ENCODE data around the gene EXOC3.

Gene EXOC3

GRCh38 chr5:457195-457961 lies 14.4 kb downstream of the EXOC3 start:
- no peaks in the 10 kb centered on the region for H3K36me3 ChIP-seq (ENCODE audit: control insufficient read depth, insufficient read depth, low read length)
- H3K18ac ChIP-seq (ENCODE audit: low read length) = no peak overlapping the region

GRCh38 chr5:458547-459353 lies 15.8 kb downstream of the EXOC3 start:
- no peak overlapping the region for H2BK15ac ChIP-seq (replicated peaks; ENCODE audit: low read depth)
- no peak overlapping the region for H2BK5ac ChIP-seq (ENCODE audit: low read length)
- no peaks in the 10 kb centered on the region for H3K27me3 ChIP-seq (ENCODE audit: insufficient read depth, low read length, poor library complexity)
- H3K9ac ChIP-seq (ENCODE audit: low read length) = no peak overlapping the region
- H3K36me3 ChIP-seq (ENCODE audit: control insufficient read depth, insufficient read depth, low read length) = no peaks in the 10 kb centered on the region
- no peak for DNase-seq
- H2AK5ac ChIP-seq (ENCODE audit: low read length) = no peak overlapping the region
- H3K79me1 ChIP-seq (ENCODE audit: low read length) = peaks cover 3% of the 10 kb centered on the region
- no peak overlapping the region for H3K4me3 ChIP-seq (ENCODE audit: low read length)
- no peak overlapping the region for H3K4me2 ChIP-seq (ENCODE audit: low read length)
- H4K8ac ChIP-seq (ENCODE audit: low read depth, low read length) = no peak overlapping the region
- H3K4ac ChIP-seq (ENCODE audit: low read depth, low read length) = no peak overlapping the region
- no peak overlapping the region for H2BK120ac ChIP-seq (ENCODE audit: low read depth, low read length)
- H3K18ac ChIP-seq (ENCODE audit: low read length) = no peak overlapping the region
- H3K23ac ChIP-seq (ENCODE audit: low read length) = no peak overlapping the region
- H3K27ac ChIP-seq (ENCODE audit: low read depth, low read length) = no peak overlapping the region
- H3K4me1 ChIP-seq (ENCODE audit: control insufficient read depth, low read depth, low read length) = no peaks in the 10 kb centered on the region
- no peak overlapping the region for H3K56ac ChIP-seq (ENCODE audit: low read length)
- no peak overlapping the region for H4K5ac ChIP-seq (ENCODE audit: low read length)
- H3K79me2 ChIP-seq (ENCODE audit: control insufficient read depth, insufficient read depth, low read length) = no peaks in the 10 kb centered on the region
- WGBS (ENCODE audit: extremely low coverage, insufficient coverage, low lambda C conversion rate) = no CpG with 5 or more reads among the region's 17 CpGs

More at GRCh38 chr5:457195-457961, 14.4 kb downstream of the EXOC3 start:
- Histone ChIP-seq H3K4ac (ENCODE audit: low read depth, low read length) (no peak overlapping the region), H3K56ac (ENCODE audit: low read length) (no peak overlapping the region), H3K4me1 (ENCODE audit: control insufficient read depth, low read depth, low read length) (no peaks in the 10 kb centered on the region), H3K23ac (ENCODE audit: low read length) (no peak overlapping the region), H3K27me3 (ENCODE audit: insufficient read depth, low read length, poor library complexity) (no peaks in the 10 kb centered on the region), H3K9ac (ENCODE audit: low read length) (no peak overlapping the region), H3K4me3 (ENCODE audit: low read length) (no peak overlapping the region), H2BK5ac (ENCODE audit: low read length) (no peak overlapping the region), H4K5ac (ENCODE audit: low read length) (no peak overlapping the region), H3K4me2 (ENCODE audit: low read length) (no peak overlapping the region), H3K79me2 (ENCODE audit: control insufficient read depth, insufficient read depth, low read length) (no peaks in the 10 kb centered on the region), H2BK15ac (replicated peaks; ENCODE audit: low read depth) (no peak overlapping the region), H3K27ac (ENCODE audit: low read depth, low read length) (no peak overlapping the region), H4K8ac (ENCODE audit: low read depth, low read length) (no peak overlapping the region), H2BK120ac (ENCODE audit: low read depth, low read length) (no peak overlapping the region), H2AK5ac (ENCODE audit: low read length) (no peak overlapping the region), H3K79me1 (ENCODE audit: low read length) (peaks cover 3% of the 10 kb centered on the region)
- no peak for DNase-seq
- no CpG with 5 or more reads among the region's 19 CpGs for WGBS (ENCODE audit: extremely low coverage, insufficient coverage, low lambda C conversion rate)

GRCh38 chr5:459562-460272 lies 16.7 kb downstream of the EXOC3 start:
- Histone ChIP-seq H3K4me1 (ENCODE audit: control insufficient read depth, low read depth, low read length) (no peaks in the 10 kb centered on the region), H4K5ac (ENCODE audit: low read length) (no peak overlapping the region), H2BK15ac (replicated peaks; ENCODE audit: low read depth) (no peak overlapping the region), H3K9ac (ENCODE audit: low read length) (no peak overlapping the region), H3K36me3 (ENCODE audit: control insufficient read depth, insufficient read depth, low read length) (no peaks in the 10 kb centered on the region), H3K79me1 (ENCODE audit: low read length) (peaks cover 3% of the 10 kb centered on the region), H2BK120ac (ENCODE audit: low read depth, low read length) (no peak overlapping the region), H3K4ac (ENCODE audit: low read depth, low read length) (no peak overlapping the region), H3K27me3 (ENCODE audit: insufficient read depth, low read length, poor library complexity) (no peaks in the 10 kb centered on the region), H3K79me2 (ENCODE audit: control insufficient read depth, insufficient read depth, low read length) (no peaks in the 10 kb centered on the region), H2AK5ac (ENCODE audit: low read length) (no peak overlapping the region), H3K27ac (ENCODE audit: low read depth, low read length) (no peak overlapping the region), H3K4me3 (ENCODE audit: low read length) (no peak overlapping the region), H3K4me2 (ENCODE audit: low read length) (no peak overlapping the region), H3K56ac (ENCODE audit: low read length) (no peak overlapping the region), H3K18ac (ENCODE audit: low read length) (no peak overlapping the region), H2BK5ac (ENCODE audit: low read length) (no peak overlapping the region), H4K8ac (ENCODE audit: low read depth, low read length) (no peak overlapping the region), H3K23ac (ENCODE audit: low read length) (no peak overlapping the region)
- no peak for DNase-seq
- no CpG with 5 or more reads among the region's 24 CpGs for WGBS (ENCODE audit: extremely low coverage, insufficient coverage, low lambda C conversion rate)

DNA sequence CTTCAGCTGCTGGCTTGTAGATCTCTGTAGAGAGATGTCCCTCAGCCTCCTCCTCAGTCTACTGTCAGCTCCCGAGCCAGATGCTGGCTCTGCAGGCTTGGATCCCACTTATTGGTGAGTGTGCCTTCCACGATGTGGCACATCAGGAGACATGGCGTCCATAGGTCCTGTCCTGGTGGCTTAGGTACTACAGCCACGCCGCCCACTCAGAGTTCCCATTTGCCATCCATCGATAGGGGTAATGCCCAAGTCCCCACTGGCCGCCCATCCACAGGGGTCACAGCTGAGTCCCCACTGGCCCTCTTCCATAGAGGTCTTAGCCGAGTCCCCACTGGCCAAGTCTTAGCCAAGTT lies 17.3 kb downstream of the EXOC3 start:
- Histone ChIP-seq H2BK15ac (replicated peaks; ENCODE audit: low read depth) (no peak overlapping the region), H3K4ac (ENCODE audit: low read depth, low read length) (no peak overlapping the region), H4K8ac (ENCODE audit: low read depth, low read length) (no peak overlapping the region), H4K5ac (ENCODE audit: low read length) (no peak overlapping the region), H2BK120ac (ENCODE audit: low read depth, low read length) (no peak overlapping the region), H3K27me3 (ENCODE audit: insufficient read depth, low read length, poor library complexity) (no peaks in the 10 kb centered on the region), H3K79me2 (ENCODE audit: control insufficient read depth, insufficient read depth, low read length) (no peaks in the 10 kb centered on the region), H3K79me1 (ENCODE audit: low read length) (no peaks in the 10 kb centered on the region), H2AK5ac (ENCODE audit: low read length) (no peak overlapping the region), H3K36me3 (ENCODE audit: control insufficient read depth, insufficient read depth, low read length) (no peaks in the 10 kb centered on the region), H2BK5ac (ENCODE audit: low read length) (no peak overlapping the region), H3K4me3 (ENCODE audit: low read length) (no peak overlapping the region), H3K18ac (ENCODE audit: low read length) (no peak overlapping the region), H3K27ac (ENCODE audit: low read depth, low read length) (no peak overlapping the region), H3K56ac (ENCODE audit: low read length) (no peak overlapping the region), H3K4me1 (ENCODE audit: control insufficient read depth, low read depth, low read length) (no peaks in the 10 kb centered on the region), H3K9ac (ENCODE audit: low read length) (no peak overlapping the region), H3K23ac (ENCODE audit: low read length) (no peak overlapping the region), H3K4me2 (ENCODE audit: low read length) (no peak overlapping the region)
- no peak for DNase-seq
- WGBS (ENCODE audit: extremely low coverage, insufficient coverage, low lambda C conversion rate) = no CpG with 5 or more reads among the region's 8 CpGs

- Histone ChIP-seq H3K9ac (ENCODE audit: low read length) (no peak overlapping the region), H2BK5ac (ENCODE audit: low read length) (no peak overlapping the region), H3K79me2 (ENCODE audit: control insufficient read depth, insufficient read depth, low read length) (no peaks in the 10 kb centered on the region), H3K27ac (ENCODE audit: low read depth, low read length) (no peak overlapping the region), H3K27me3 (ENCODE audit: insufficient read depth, low read length, poor library complexity) (no peaks in the 10 kb centered on the region), H3K4me1 (ENCODE audit: control insufficient read depth, low read depth, low read length) (no peaks in the 10 kb centered on the region), H3K56ac (ENCODE audit: low read length) (no peak overlapping the region), H2AK5ac (ENCODE audit: low read length) (no peak overlapping the region), H2BK15ac (replicated peaks; ENCODE audit: low read depth) (no peak overlapping the region), H3K36me3 (ENCODE audit: control insufficient read depth, insufficient read depth, low read length) (no peaks in the 10 kb centered on the region), H2BK120ac (ENCODE audit: low read depth, low read length) (no peak overlapping the region), H3K4me3 (ENCODE audit: low read length) (no peak overlapping the region), H3K23ac (ENCODE audit: low read length) (no peak overlapping the region), H4K5ac (ENCODE audit: low read length) (no peak overlapping the region), H3K4me2 (ENCODE audit: low read length) (no peak overlapping the region), H3K18ac (ENCODE audit: low read length) (no peak overlapping the region), H3K79me1 (ENCODE audit: low read length) (no peaks in the 10 kb centered on the region), H4K8ac (ENCODE audit: low read depth, low read length) (no peak overlapping the region), H3K4ac (ENCODE audit: low read depth, low read length) (no peak overlapping the region)
- no peak for DNase-seq
- no CpG with 5 or more reads among the region's 24 CpGs for WGBS (ENCODE audit: extremely low coverage, insufficient coverage, low lambda C conversion rate)
These were observed 19.1 kb downstream of the EXOC3 start for GRCh38 chr5:462051-462481.

Data from mesendoderm (in vitro differentiated cells).